Spleen (tissue), 7 donors: ENCODE results near the gene TAF13.
"Not testable (repeated sequence)": the region's sequence is repeated elsewhere in the genome, so short reads cannot be mapped to it uniquely, and the experiment has no call there.

Experiments
- POLR2A ChIP-seq, 3 donors: fragments of 450-650 bp; IDR thresholded peaks; one replicate each; pipeline ENCODE4 v1.5.1; 2017; ENCODE audit warnings: antibody characterized with exemption in 3 of 3, mild to moderate bottlenecking in 1 of 3
- POLR2AphosphoS5 ChIP-seq, 3 donors: sonication (generic); formaldehyde crosslinking; IDR thresholded peaks; one replicate each; pipeline ENCODE4 v1.5.1; 2017; ENCODE audit warnings: antibody characterized with exemption in 3 of 3
- TF ChIP-seq, protein P1 (sequence below), 11 experiments: fragments of 200-600 bp in 7 of 11; fragments of 450-650 bp in 4 of 11; sonication (generic) in 4 of 11; IDR thresholded peaks in 8 of 11; conservative IDR thresholded peaks in 3 of 11; 1 replicate in 7 of 11; 2 replicates in 4 of 11; pipeline versions ENCODE4 v1.4.0 to v1.8.0; 2016 to 2021; ENCODE audit warnings: antibody characterized with exemption in 11 of 11, inconsistent platforms in 4 of 11, mild to moderate bottlenecking in 1 of 11
- donor health status: DM: no; HTN: no; CAD: no; lungs with moderate emphysema.
- donor health status: DM: no; HTN: no; CAD: no.
- donor health status: DM: no; HTN: no; CAD: no.

DNA sequence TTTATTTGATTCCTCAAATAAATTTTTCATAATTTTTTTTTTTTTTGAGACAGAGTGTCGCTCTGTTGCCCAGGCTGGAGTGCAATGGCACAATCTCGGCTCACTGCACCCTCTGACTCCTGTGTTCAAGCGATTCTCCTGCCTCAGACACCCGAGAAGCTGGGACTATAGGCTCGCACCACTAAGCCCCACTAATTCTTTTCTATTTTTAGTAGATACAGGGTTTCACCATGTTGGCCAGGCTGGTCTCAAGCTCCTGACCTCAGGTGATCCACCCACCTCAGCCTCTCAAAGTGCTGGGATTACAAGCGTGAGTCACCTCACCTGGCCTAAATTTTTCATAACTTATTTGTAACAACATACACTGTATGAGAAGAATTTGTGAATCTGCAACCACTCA lies 58.1 kb downstream of the TAF13 start:
- not testable (repeated sequence) for TF ChIP-seq POLR2A, POLR2AphosphoS5 (IDR thresholded peaks at IDR 0.05)
- TF ChIP-seq, protein P1, sequence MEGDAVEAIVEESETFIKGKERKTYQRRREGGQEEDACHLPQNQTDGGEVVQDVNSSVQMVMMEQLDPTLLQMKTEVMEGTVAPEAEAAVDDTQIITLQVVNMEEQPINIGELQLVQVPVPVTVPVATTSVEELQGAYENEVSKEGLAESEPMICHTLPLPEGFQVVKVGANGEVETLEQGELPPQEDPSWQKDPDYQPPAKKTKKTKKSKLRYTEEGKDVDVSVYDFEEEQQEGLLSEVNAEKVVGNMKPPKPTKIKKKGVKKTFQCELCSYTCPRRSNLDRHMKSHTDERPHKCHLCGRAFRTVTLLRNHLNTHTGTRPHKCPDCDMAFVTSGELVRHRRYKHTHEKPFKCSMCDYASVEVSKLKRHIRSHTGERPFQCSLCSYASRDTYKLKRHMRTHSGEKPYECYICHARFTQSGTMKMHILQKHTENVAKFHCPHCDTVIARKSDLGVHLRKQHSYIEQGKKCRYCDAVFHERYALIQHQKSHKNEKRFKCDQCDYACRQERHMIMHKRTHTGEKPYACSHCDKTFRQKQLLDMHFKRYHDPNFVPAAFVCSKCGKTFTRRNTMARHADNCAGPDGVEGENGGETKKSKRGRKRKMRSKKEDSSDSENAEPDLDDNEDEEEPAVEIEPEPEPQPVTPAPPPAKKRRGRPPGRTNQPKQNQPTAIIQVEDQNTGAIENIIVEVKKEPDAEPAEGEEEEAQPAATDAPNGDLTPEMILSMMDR (IDR thresholded peaks at IDR 0.05 in 8 of 11, conservative IDR thresholded peaks at IDR 0.05 in 3 of 11): not testable (repeated sequence)
